ENCODE data around the gene TNS3. TPM values are rescaled to one million over a fixed set of nuclear protein-coding genes. Genes with fewer than 3 reads are reported as not detected.

Gene TNS3
- total RNA-seq, 1 experiment from 2014 or later: 135 TPM

GRCh38 chr7:47433564-47433895 is 148.4 kb downstream of the TNS3 start:
- Mint-ChIP-seq H3K4me3 (ENCODE audit: low read depth, unreplicated experiment) (no peak overlapping the region), H3K9me3 (ENCODE audit: low read depth, unreplicated experiment) (no peaks in the 10 kb centered on the region), H3K27ac (ENCODE audit: unreplicated experiment) (no peak overlapping the region), H3K36me3 (ENCODE audit: insufficient read depth, unreplicated experiment) (peaks cover 36% of the 10 kb centered on the region), H3K27me3 (ENCODE audit: unreplicated experiment) (no peaks in the 10 kb centered on the region), H3K4me1 (ENCODE audit: low read depth, unreplicated experiment) (peaks cover 21% of the 10 kb centered on the region)
- intact Hi-C loops (cut with micrococcal nuclease; ENCODE audit: unreplicated experiment): no loop called here
- BruUV-seq (replicated peaks): no TSS peak
- CTCF ChIA-PET: interaction anchor here (2.8 to 2.9 kb wide), 2 partner anchors 167 to 386 kb away, joined by 28 to 33 read pairs; no protein-coding TSS in a partner anchor
- no peak for DNase-seq
- no peak for TF ChIP-seq CTCF (IDR thresholded peaks at IDR 0.05; ENCODE audit: unreplicated experiment)

DNA sequence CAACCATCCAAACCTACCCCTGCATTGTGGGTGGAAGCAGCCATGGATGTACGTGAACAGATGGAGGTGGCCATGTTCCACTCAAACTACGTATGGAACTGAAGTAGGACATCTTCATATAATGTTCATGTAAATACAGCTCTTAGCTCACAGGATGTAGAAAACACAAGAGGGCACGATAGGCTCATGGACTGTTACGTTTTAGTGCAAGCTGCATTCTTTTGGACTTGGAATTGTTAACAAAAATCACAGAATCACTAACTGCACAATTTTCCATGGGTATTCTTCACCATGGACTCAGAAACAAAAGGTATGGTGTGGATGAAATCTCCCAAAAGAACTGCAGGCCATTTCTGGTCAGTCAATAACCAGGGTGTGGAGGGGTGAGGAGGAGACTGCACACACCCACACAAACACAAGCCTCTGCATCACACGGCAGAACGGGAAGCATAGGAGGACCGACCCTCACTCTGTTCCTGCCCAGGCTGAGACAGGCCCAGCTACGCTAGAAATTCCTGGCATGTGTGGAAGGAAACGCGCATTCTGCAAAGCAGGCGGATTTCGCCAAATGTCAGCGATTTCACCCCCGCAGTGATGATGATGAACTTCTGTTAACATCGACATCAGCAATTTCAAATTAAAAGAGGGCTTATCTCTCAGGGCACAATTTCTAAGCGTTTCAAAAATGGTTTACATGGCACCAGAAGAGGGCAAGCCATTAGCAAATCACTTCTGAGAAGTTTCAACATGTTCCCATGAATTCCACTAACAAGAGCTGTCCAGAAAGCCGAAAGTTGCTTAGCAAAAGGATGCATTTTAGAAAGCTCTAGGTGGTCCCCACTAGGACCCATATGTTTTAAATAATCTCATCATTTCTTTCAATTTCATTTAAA is 149.0 kb downstream of the TNS3 start:
- H3K4me3 Mint-ChIP-seq (ENCODE audit: low read depth, unreplicated experiment): no peak overlapping the region
- BruUV-seq (replicated peaks): no TSS peak
- no peak overlapping the region for H3K27ac Mint-ChIP-seq (ENCODE audit: unreplicated experiment)
- H3K9me3 Mint-ChIP-seq (ENCODE audit: low read depth, unreplicated experiment): no peaks in the 10 kb centered on the region
- CTCF ChIA-PET: interaction anchor here (0.5 kb wide), 1 partner anchor 655 kb away, joined by 4 read pairs; no protein-coding TSS in a partner anchor
- no peak for DNase-seq
- H3K36me3 Mint-ChIP-seq (ENCODE audit: insufficient read depth, unreplicated experiment): peaks cover 31% of the 10 kb centered on the region
- intact Hi-C loops (cut with micrococcal nuclease; ENCODE audit: unreplicated experiment): no loop called here
- TF ChIP-seq CTCF (IDR thresholded peaks at IDR 0.05; ENCODE audit: unreplicated experiment): no peak
- peaks cover 19% of the 10 kb centered on the region for H3K4me1 Mint-ChIP-seq (ENCODE audit: low read depth, unreplicated experiment)
- no peaks in the 10 kb centered on the region for H3K27me3 Mint-ChIP-seq (ENCODE audit: unreplicated experiment)

DNA sequence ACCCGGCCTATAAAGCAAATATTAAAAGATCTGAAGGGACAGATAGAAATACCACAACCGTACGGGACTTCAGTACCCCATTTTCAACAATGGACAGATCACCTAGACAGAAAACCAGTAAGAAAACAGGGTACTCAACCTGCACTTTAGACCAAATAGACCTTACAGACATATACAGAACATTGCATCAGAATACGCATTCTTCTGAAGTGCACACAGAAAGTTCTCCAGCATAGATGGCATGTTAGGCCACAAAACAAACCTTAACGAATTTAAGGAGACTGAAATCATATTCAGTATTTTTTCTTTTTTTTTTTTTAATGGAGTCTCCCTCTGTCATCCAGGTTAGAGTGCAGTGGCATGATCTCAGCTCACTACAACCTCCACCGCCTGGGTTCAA is 151.5 kb downstream of the TNS3 start:
- H3K4me1 Mint-ChIP-seq (ENCODE audit: low read depth, unreplicated experiment): peaks cover 12% of the 10 kb centered on the region
- H3K4me3 Mint-ChIP-seq (ENCODE audit: low read depth, unreplicated experiment): no peak overlapping the region
- no peaks in the 10 kb centered on the region for H3K9me3 Mint-ChIP-seq (ENCODE audit: low read depth, unreplicated experiment)
- no peaks in the 10 kb centered on the region for H3K27me3 Mint-ChIP-seq (ENCODE audit: unreplicated experiment)
- no TSS peak for BruUV-seq (replicated peaks)
- DNase-seq: no peak
- no peak for TF ChIP-seq CTCF (IDR thresholded peaks at IDR 0.05; ENCODE audit: unreplicated experiment)
- intact Hi-C loops (cut with micrococcal nuclease; ENCODE audit: unreplicated experiment): no loop called here
- CTCF ChIA-PET: no interaction called here
- peaks cover 21% of the 10 kb centered on the region for H3K36me3 Mint-ChIP-seq (ENCODE audit: insufficient read depth, unreplicated experiment)
- no peak overlapping the region for H3K27ac Mint-ChIP-seq (ENCODE audit: unreplicated experiment)

GRCh38 chr7:47428768-47429472 is 153.0 kb downstream of the TNS3 start:
- H3K36me3 Mint-ChIP-seq (ENCODE audit: insufficient read depth, unreplicated experiment): peaks cover 32% of the 10 kb centered on the region
- CTCF ChIA-PET: no interaction called here
- H3K9me3 Mint-ChIP-seq (ENCODE audit: low read depth, unreplicated experiment): no peaks in the 10 kb centered on the region
- H3K4me1 Mint-ChIP-seq (ENCODE audit: low read depth, unreplicated experiment): peaks cover 12% of the 10 kb centered on the region
- no peak overlapping the region for H3K4me3 Mint-ChIP-seq (ENCODE audit: low read depth, unreplicated experiment)
- H3K27me3 Mint-ChIP-seq (ENCODE audit: unreplicated experiment): no peaks in the 10 kb centered on the region
- no peak for DNase-seq
- no peak overlapping the region for H3K27ac Mint-ChIP-seq (ENCODE audit: unreplicated experiment)
- intact Hi-C loops (cut with micrococcal nuclease; ENCODE audit: unreplicated experiment): no loop called here
- TF ChIP-seq CTCF (IDR thresholded peaks at IDR 0.05; ENCODE audit: unreplicated experiment): no peak
- no TSS peak for BruUV-seq (replicated peaks)
